ENCODE data around the gene ARIH2. TPM values are rescaled to one million over a fixed set of nuclear protein-coding genes. Genes with fewer than 3 reads are reported as not detected.

Gene ARIH2
- total RNA-seq, 1 experiment from 2014 or later, result 106 TPM

- no peak for TF ChIP-seq CTCF (IDR thresholded peaks at IDR 0.05; ENCODE audit: insufficient read depth in 1 of 2, low read depth in 1 of 2, low read length in 1 of 2, severe bottlenecking in 1 of 2, unreplicated experiment in 1 of 2)
- ChIA-PET CTCF (no interaction called here), POLR2A (no interaction called here)
- no peak overlapping the region for H3K4me3 ChIP-seq (ENCODE audit: low read depth, low read length)
- H3K27ac Mint-ChIP-seq (ENCODE audit: unreplicated experiment), result no peak overlapping the region
- intact Hi-C loops (cut with micrococcal nuclease; ENCODE audit: unreplicated experiment), result no loop called here
- H3K4me1 ChIP-seq, result no peaks in the 10 kb centered on the region
- no peaks in the 10 kb centered on the region for H3K36me3 ChIP-seq (ENCODE audit: control insufficient read depth, insufficient read depth, low read length)
- no peaks in the 10 kb centered on the region for H3K9me3 Mint-ChIP-seq (ENCODE audit: unreplicated experiment)
- no peaks in the 10 kb centered on the region for H3K36me3 Mint-ChIP-seq (ENCODE audit: insufficient read depth, unreplicated experiment)
- H3K4me3 Mint-ChIP-seq (ENCODE audit: unreplicated experiment), result no peak overlapping the region
- no peaks in the 10 kb centered on the region for H3K9me3 ChIP-seq
- BruUV-seq (replicated peaks), result no TSS peak
- H3K27me3 Mint-ChIP-seq (ENCODE audit: insufficient read depth, unreplicated experiment), result no peaks in the 10 kb centered on the region
- no peak for DNase-seq
- H3K27me3 ChIP-seq (replicated peaks; ENCODE audit: control insufficient read depth, insufficient read depth, low read length), result no peaks in the 10 kb centered on the region
- no peaks in the 10 kb centered on the region for H3K4me1 Mint-ChIP-seq (ENCODE audit: low read depth, unreplicated experiment)
Observed at GRCh38 chr3:48885753-48886152, 32.9 kb upstream of the ARIH2 start.

- TF ChIP-seq CTCF (IDR thresholded peaks at IDR 0.05; ENCODE audit: insufficient read depth in 1 of 2, low read depth in 1 of 2, low read length in 1 of 2, severe bottlenecking in 1 of 2, unreplicated experiment in 1 of 2), result no peak
- H3K36me3 ChIP-seq (ENCODE audit: control insufficient read depth, insufficient read depth, low read length), result no peaks in the 10 kb centered on the region
- Mint-ChIP-seq H3K27me3 (ENCODE audit: insufficient read depth, unreplicated experiment) (no peaks in the 10 kb centered on the region), H3K4me1 (ENCODE audit: low read depth, unreplicated experiment) (peaks cover 1% of the 10 kb centered on the region), H3K9me3 (ENCODE audit: unreplicated experiment) (no peaks in the 10 kb centered on the region), H3K4me3 (ENCODE audit: unreplicated experiment) (no peak overlapping the region), H3K36me3 (ENCODE audit: insufficient read depth, unreplicated experiment) (no peaks in the 10 kb centered on the region), H3K27ac (ENCODE audit: unreplicated experiment) (no peak overlapping the region)
- no TSS peak for BruUV-seq (replicated peaks)
- H3K4me3 ChIP-seq (ENCODE audit: low read depth, low read length), result no peak overlapping the region
- CTCF ChIA-PET, result no interaction called here
- DNase-seq, result no peak
- no peaks in the 10 kb centered on the region for H3K27me3 ChIP-seq (replicated peaks; ENCODE audit: control insufficient read depth, insufficient read depth, low read length)
- H3K9me3 ChIP-seq, result no peaks in the 10 kb centered on the region
- peaks cover under 1% of the 10 kb centered on the region; the same call in 1 of the 2 replicates for H3K4me1 ChIP-seq
- POLR2A ChIA-PET, result no interaction called here
- intact Hi-C loops (cut with micrococcal nuclease; ENCODE audit: unreplicated experiment), result no loop called here
Observed at GRCh38 chr3:48891606-48892005, 27.0 kb upstream of the ARIH2 start.

- H3K9me3 Mint-ChIP-seq (ENCODE audit: unreplicated experiment), result no peaks in the 10 kb centered on the region
- no TSS peak for BruUV-seq (replicated peaks)
- TF ChIP-seq CTCF (IDR thresholded peaks at IDR 0.05; ENCODE audit: insufficient read depth in 1 of 2, low read depth in 1 of 2, low read length in 1 of 2, severe bottlenecking in 1 of 2, unreplicated experiment in 1 of 2), result no peak
- H3K27me3 ChIP-seq (replicated peaks; ENCODE audit: control insufficient read depth, insufficient read depth, low read length), result no peaks in the 10 kb centered on the region
- ChIA-PET CTCF (no interaction called here), POLR2A (interaction anchor here (0.5 to 0.7 kb wide), 2 partner anchors 53 to 426 kb away, joined by 5 read pairs; no protein-coding TSS in a partner anchor)
- H3K9me3 ChIP-seq, result no peaks in the 10 kb centered on the region
- intact Hi-C loops (cut with micrococcal nuclease; ENCODE audit: unreplicated experiment), result no loop called here
- peaks cover 24% of the 10 kb centered on the region for H3K4me1 Mint-ChIP-seq (ENCODE audit: low read depth, unreplicated experiment)
- no peak for DNase-seq
- H3K36me3 ChIP-seq (ENCODE audit: control insufficient read depth, insufficient read depth, low read length), result no peaks in the 10 kb centered on the region
- H3K4me3 ChIP-seq (ENCODE audit: low read depth, low read length), result no peak overlapping the region
- no peaks in the 10 kb centered on the region for H3K27me3 Mint-ChIP-seq (ENCODE audit: insufficient read depth, unreplicated experiment)
- no peak overlapping the region for H3K4me3 Mint-ChIP-seq (ENCODE audit: unreplicated experiment)
- no peak overlapping the region for H3K27ac Mint-ChIP-seq (ENCODE audit: unreplicated experiment)
- peaks cover 17% of the 10 kb centered on the region for H3K4me1 ChIP-seq
- no peaks in the 10 kb centered on the region for H3K36me3 Mint-ChIP-seq (ENCODE audit: insufficient read depth, unreplicated experiment)
Observed at GRCh38 chr3:48894516-48894915, 24.1 kb upstream of the ARIH2 start.

Measured in Caco-2 (cell line).